ENCODE results near the gene DHRS7B.

Gene DHRS7B

DNA sequence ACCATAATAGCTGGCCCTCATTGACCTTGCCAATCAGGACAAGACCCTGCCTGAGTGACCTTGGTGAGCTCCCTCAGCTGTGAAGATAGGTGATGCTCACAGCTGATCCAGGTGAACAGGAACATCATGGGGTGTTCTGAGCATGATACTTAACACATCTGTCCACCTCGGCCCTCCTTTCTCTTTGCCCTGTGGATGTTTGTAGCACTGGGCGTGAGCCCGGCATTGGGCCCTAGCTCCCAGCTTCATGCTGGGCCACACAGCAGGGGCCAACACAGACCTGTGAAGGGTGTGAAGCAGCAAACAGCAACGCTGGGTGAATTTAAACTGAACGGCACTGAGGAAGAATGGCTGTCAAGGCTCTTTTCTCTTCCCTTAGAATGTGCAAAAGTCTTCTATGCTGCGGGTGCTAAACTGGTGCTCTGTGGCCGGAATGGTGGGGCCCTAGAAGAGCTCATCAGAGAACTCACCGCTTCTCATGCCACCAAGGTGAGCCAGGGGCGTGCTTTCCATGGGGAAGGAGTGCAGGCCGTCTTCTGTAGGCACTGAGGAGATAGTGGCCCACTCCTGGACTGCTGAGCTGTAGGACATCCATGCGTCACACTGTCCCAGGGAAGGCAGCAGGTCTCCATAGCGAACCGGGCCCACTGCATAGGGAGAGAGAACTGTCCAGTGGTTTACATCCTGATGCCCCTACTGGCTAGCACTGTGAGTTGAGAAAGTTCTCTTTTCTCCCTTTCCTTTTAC lies 51.3 kb downstream of the DHRS7B start:
- no peaks in the 10 kb centered on the region for H3K4me1 ChIP-seq
- no peak overlapping the region for H2AFZ ChIP-seq
- no peaks in the 10 kb centered on the region for H3K9me3 ChIP-seq (ENCODE audit: control insufficient read depth, low read length)
- H3K36me3 ChIP-seq (ENCODE audit: control insufficient read depth, insufficient read depth, low read length), result no peaks in the 10 kb centered on the region
- TF ChIP-seq, protein P1, sequence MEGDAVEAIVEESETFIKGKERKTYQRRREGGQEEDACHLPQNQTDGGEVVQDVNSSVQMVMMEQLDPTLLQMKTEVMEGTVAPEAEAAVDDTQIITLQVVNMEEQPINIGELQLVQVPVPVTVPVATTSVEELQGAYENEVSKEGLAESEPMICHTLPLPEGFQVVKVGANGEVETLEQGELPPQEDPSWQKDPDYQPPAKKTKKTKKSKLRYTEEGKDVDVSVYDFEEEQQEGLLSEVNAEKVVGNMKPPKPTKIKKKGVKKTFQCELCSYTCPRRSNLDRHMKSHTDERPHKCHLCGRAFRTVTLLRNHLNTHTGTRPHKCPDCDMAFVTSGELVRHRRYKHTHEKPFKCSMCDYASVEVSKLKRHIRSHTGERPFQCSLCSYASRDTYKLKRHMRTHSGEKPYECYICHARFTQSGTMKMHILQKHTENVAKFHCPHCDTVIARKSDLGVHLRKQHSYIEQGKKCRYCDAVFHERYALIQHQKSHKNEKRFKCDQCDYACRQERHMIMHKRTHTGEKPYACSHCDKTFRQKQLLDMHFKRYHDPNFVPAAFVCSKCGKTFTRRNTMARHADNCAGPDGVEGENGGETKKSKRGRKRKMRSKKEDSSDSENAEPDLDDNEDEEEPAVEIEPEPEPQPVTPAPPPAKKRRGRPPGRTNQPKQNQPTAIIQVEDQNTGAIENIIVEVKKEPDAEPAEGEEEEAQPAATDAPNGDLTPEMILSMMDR (IDR thresholded peaks at IDR 0.05), result no peak
- H3K79me2 ChIP-seq, result peaks cover 2% of the 10 kb centered on the region
- no peaks in the 10 kb centered on the region for H3K27me3 ChIP-seq (ENCODE audit: control insufficient read depth, insufficient read depth, low read length)
- H3K9ac ChIP-seq, result no peak overlapping the region
- H3K4me2 ChIP-seq (ENCODE audit: low read length), result no peak overlapping the region
- H3K4me3 ChIP-seq (ENCODE audit: low read depth, low read length), result no peak overlapping the region
- H3K27ac ChIP-seq, result no peak overlapping the region

DNA sequence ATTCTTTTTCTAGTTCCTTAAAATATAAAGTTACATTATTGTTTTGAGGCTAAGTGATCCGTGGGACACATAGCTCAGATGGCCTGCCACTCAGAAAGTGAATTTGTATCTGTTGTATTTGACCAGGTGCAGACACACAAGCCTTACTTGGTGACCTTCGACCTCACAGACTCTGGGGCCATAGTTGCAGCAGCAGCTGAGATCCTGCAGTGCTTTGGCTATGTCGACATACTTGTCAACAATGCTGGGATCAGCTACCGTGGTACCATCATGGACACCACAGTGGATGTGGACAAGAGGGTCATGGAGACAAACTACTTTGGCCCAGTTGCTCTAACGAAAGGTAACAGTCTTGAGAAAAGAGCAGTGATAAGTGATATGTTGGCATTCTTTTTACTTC lies 56.7 kb downstream of the DHRS7B start:
- Histone ChIP-seq H3K4me3 (ENCODE audit: low read depth, low read length) (no peak overlapping the region), H3K4me2 (ENCODE audit: low read length) (no peak overlapping the region), H3K4me1 (no peaks in the 10 kb centered on the region), H2AFZ (no peak overlapping the region), H3K27ac (no peak overlapping the region), H3K36me3 (ENCODE audit: control insufficient read depth, insufficient read depth, low read length) (no peaks in the 10 kb centered on the region), H3K9ac (no peak overlapping the region), H3K27me3 (ENCODE audit: control insufficient read depth, insufficient read depth, low read length) (no peaks in the 10 kb centered on the region), H3K79me2 (peaks cover 2% of the 10 kb centered on the region), H3K9me3 (ENCODE audit: control insufficient read depth, low read length) (no peaks in the 10 kb centered on the region)
- TF ChIP-seq, protein P1 (IDR thresholded peaks at IDR 0.05), result no peak

DNA sequence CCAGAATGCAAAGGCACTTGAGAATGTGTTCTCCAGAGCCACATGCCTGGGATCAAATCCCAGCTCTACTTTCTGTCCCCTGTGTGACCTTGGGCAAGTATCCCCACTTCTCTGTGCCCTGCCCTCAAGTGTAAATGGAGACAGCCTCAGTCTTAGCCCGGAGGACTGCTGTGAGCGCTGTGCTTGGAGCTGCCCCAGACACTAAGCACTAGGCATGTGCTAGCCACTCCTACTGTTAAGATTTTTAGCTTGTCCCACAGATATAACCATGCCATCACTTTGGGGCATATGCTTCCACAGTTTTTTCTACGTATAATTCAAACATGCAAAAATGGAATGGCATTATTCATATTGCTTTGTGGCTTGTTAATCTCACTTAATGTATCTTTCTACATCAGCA lies 57.8 kb downstream of the DHRS7B start:
- TF ChIP-seq, protein P1 (IDR thresholded peaks at IDR 0.05), result no peak
- no peak overlapping the region for H2AFZ ChIP-seq
- no peaks in the 10 kb centered on the region for H3K36me3 ChIP-seq (ENCODE audit: control insufficient read depth, insufficient read depth, low read length)
- no peaks in the 10 kb centered on the region for H3K4me1 ChIP-seq
- H3K79me2 ChIP-seq, result peaks cover 2% of the 10 kb centered on the region
- H3K27ac ChIP-seq, result no peak overlapping the region
- no peaks in the 10 kb centered on the region for H3K9me3 ChIP-seq (ENCODE audit: control insufficient read depth, low read length)
- no peak overlapping the region for H3K4me2 ChIP-seq (ENCODE audit: low read length)
- no peak overlapping the region for H3K4me3 ChIP-seq (ENCODE audit: low read depth, low read length)
- no peak overlapping the region for H3K9ac ChIP-seq
- no peaks in the 10 kb centered on the region for H3K27me3 ChIP-seq (ENCODE audit: control insufficient read depth, insufficient read depth, low read length)

DNA sequence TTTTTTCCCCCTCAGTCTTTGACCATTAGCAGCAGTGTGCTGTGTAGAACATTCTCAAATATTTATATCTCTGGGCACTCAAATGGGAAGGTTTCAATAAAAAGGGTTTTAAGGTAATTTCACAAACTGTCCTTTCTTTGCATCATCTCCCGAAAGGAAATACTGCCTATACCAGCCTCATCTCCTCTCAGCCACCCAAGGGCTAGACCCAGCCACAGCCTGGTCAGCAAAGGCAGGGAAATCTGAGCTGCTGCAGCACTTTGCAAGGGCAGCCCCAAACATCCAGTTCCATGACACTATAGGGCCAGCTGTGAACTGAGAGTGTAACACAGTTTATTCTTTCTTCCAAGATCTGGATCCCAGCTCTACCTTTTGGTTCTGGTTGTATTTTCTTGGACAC lies 58.3 kb downstream of the DHRS7B start:
- Histone ChIP-seq H2AFZ (no peak overlapping the region), H3K27me3 (ENCODE audit: control insufficient read depth, insufficient read depth, low read length) (no peaks in the 10 kb centered on the region), H3K27ac (no peak overlapping the region), H3K79me2 (peaks cover 2% of the 10 kb centered on the region), H3K9me3 (ENCODE audit: control insufficient read depth, low read length) (no peaks in the 10 kb centered on the region), H3K4me1 (no peaks in the 10 kb centered on the region), H3K4me2 (ENCODE audit: low read length) (no peak overlapping the region), H3K36me3 (ENCODE audit: control insufficient read depth, insufficient read depth, low read length) (no peaks in the 10 kb centered on the region), H3K9ac (no peak overlapping the region), H3K4me3 (ENCODE audit: low read depth, low read length) (no peak overlapping the region)
- TF ChIP-seq, protein P1 (IDR thresholded peaks at IDR 0.05), result no peak

All from parathyroid adenoma (tissue), 2 donors.